GM18867 (cell line): ENCODE results near the gene EFTUD2.

ENCODE experiments used
- ATAC-seq: cut with Tn5 transposase; IDR thresholded peaks from one replicate; pipeline ENCODE4 v1.9.1; 2021; ENCODE audit warnings: mild to moderate bottlenecking, moderate library complexity; ENCODE audit not compliant: unreplicated experiment

The EFTUD2 gene

GRCh38 chr17:44889003-44889402 is 10.2 kb downstream of the EFTUD2 start:
- no peak for ATAC-seq

GRCh38 chr17:44887971-44888954 is 11.0 kb downstream of the EFTUD2 start:
- no peak for ATAC-seq

GRCh38 chr17:44887016-44887415 is 12.2 kb downstream of the EFTUD2 start:
- no peak for ATAC-seq

GRCh38 chr17:44884941-44885340 is 14.3 kb downstream of the EFTUD2 start:
- no peak for ATAC-seq

GRCh38 chr17:44881145-44881544 is 18.1 kb downstream of the EFTUD2 start:
- ATAC-seq = no peak

- ATAC-seq = no peak
These were observed 19.2 kb downstream of the EFTUD2 start for GRCh38 chr17:44880062-44880461.

GRCh38 chr17:44879376-44879775 is 19.9 kb downstream of the EFTUD2 start:
- no peak for ATAC-seq

- no peak for ATAC-seq
These were observed 20.5 kb downstream of the EFTUD2 start for GRCh38 chr17:44878627-44879221.

GRCh38 chr17:44877121-44877520 is 22.1 kb downstream of the EFTUD2 start:
- ATAC-seq = no peak

- no peak for ATAC-seq
These were observed 23.5 kb downstream of the EFTUD2 start for GRCh38 chr17:44875761-44876160.

GRCh38 chr17:44872131-44872768 is 27.0 kb downstream of the EFTUD2 start:
- ATAC-seq = no peak

GRCh38 chr17:44871556-44871955 is 27.7 kb downstream of the EFTUD2 start:
- no peak for ATAC-seq

- ATAC-seq = no peak
These were observed 31.4 kb downstream of the EFTUD2 start for GRCh38 chr17:44867841-44868240.

GRCh38 chr17:44865931-44866330 is 33.3 kb downstream of the EFTUD2 start:
- ATAC-seq = no peak

GRCh38 chr17:44865231-44865660 is 34.0 kb downstream of the EFTUD2 start:
- ATAC-seq = no peak

- ATAC-seq = no peak
These were observed 34.4 kb downstream of the EFTUD2 start for GRCh38 chr17:44864831-44865230.

GRCh38 chr17:44863061-44863918 is 36.0 kb downstream of the EFTUD2 start:
- ATAC-seq = no peak

- ATAC-seq = no peak
These were observed 36.8 kb downstream of the EFTUD2 start for GRCh38 chr17:44862278-44862914.

- no peak for ATAC-seq
These were observed 39.5 kb downstream of the EFTUD2 start for GRCh38 chr17:44859701-44860100.

- no peak for ATAC-seq
These were observed 45.1 kb downstream of the EFTUD2 start for GRCh38 chr17:44854192-44854591.
